HepG2 (cell line): ENCODE data around the gene CUL1.

Experiments used
- CEBPB ChIP-seq: IDR thresholded peaks from 2 replicates; pipeline ENCODE4 v1.6.1; 2011; ENCODE audit warnings: low read depth, low read length, improper control_type of control experiment, borderline replicate concordance
- EED ChIP-seq: sonication (generic); formaldehyde crosslinking; IDR thresholded peaks from 2 replicates; pipeline ENCODE4 v1.5.0; 2020; ENCODE audit warnings: mild to moderate bottlenecking, missing genetic modification reagents
- NCOR1 ChIP-seq: fragments of 200-600 bp; sonication (generic); IDR thresholded peaks from 2 replicates; pipeline ENCODE4 v1.7.0; 2017; ENCODE audit warnings: antibody characterized with exemption, low read length, borderline replicate concordance
- POLR2AphosphoS2 ChIP-seq: IDR thresholded peaks from 2 replicates; pipeline ENCODE4 v1.6.1; 2011; ENCODE audit warnings: low read depth, low read length, improper control_type of control experiment
- SMARCE1 ChIP-seq: fragments of 450-650 bp; IDR thresholded peaks from 2 replicates; pipeline ENCODE4 v1.6.1; 2017; ENCODE audit warnings: borderline replicate concordance
- ZBTB38 ChIP-seq: sonication (generic); formaldehyde crosslinking; IDR thresholded peaks from 2 replicates; pipeline ENCODE4 v1.5.1; 2020; ENCODE audit warnings: mild to moderate bottlenecking, missing genetic modification reagents
- ZNF777 ChIP-seq: sonication (generic); formaldehyde crosslinking; IDR thresholded peaks from 2 replicates; pipeline ENCODE4 v1.4.0; 2020; ENCODE audit warnings: missing genetic modification reagents
- TF ChIP-seq, protein P1 (sequence below): sonication (generic); formaldehyde crosslinking; IDR thresholded peaks from 2 replicates; pipeline ENCODE4 v1.4.0; 2020; ENCODE audit warnings: missing genetic modification reagents

DNA sequence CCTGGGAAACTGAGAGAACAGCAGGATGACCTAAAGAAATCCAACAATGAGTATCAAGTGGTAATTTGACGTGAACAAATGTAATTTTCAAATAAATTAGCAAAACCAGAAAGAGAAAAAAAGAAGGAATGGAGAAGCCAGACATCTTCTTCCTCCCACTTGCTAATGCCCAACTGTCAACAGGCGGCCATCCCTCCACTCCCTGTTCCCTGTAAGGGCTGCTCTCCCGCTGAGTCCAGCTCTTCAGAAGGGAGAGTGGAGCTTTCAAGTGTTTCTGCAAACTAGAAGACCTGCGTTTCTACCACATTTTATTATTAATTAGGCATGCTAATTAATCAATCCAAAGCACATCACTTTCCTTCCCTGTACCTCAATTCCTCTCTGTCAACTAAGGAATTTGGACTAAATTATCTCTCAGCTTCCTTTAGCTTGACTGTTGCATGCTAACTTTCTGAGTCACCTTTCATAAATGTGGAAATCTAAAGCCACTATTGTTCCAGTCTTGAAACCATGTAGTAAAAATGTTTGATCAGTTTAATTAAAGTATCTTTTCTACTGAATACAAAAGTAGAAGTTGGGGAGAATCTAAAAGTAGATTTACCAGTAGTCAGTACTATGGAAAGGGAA lies 48.4 kb upstream of the CUL1 start:
- TF ChIP-seq ZBTB38 (CRISPR knock-in tag) (no peak), CEBPB (no peak), ZNF777 (no peak), POLR2AphosphoS2 (no peak), SMARCE1 (no peak), NCOR1 (no peak), EED (CRISPR knock-in tag) (no peak)
- TF ChIP-seq, protein P1, sequence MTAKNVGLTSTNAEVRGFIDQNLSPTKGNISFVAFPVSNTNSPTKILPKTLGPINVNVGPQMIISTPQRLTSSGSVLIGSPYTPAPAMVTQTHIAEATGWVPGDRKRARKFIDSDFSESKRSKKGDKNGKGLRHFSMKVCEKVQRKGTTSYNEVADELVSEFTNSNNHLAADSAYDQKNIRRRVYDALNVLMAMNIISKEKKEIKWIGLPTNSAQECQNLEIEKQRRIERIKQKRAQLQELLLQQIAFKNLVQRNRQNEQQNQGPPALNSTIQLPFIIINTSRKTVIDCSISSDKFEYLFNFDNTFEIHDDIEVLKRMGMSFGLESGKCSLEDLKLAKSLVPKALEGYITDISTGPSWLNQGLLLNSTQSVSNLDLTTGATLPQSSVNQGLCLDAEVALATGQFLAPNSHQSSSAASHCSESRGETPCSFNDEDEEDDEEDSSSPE (CRISPR knock-in tag), result no peak
